Spleen (tissue), 11 donors: Measurements from ENCODE around the gene DGAT2. TPM values are rescaled to one million over a fixed set of nuclear protein-coding genes. Genes with fewer than 3 reads are reported as not detected.

Experiments
- DNase-seq: peaks from one replicate; pipeline ENCODE4 v3.0.0-alpha.2; 2020
- H3K27ac ChIP-seq, 8 donors: fragments of 200-600 bp; sonication (generic) in 7 of 8; 1 replicate in 4 of 8; 2 replicates in 4 of 8; pipeline versions ENCODE4 v1.5.0 to v1.8.0; 2016 to 2021; ENCODE audit warnings: inconsistent platforms in 4 of 8, mild to moderate bottlenecking in 4 of 8, moderate library complexity in 1 of 8
- H3K27me3 ChIP-seq, 7 donors: fragments of 200-600 bp; sonication (generic) in 6 of 7; replicated peaks in 1 of 7; 1 replicate in 4 of 7; 2 replicates in 3 of 7; pipeline versions ENCODE4 v1.5.0 to v1.8.0; 2016 to 2021; ENCODE audit warnings: inconsistent platforms in 3 of 7, mild to moderate bottlenecking in 1 of 7
- H3K36me3 ChIP-seq, 6 donors: fragments of 200-600 bp; sonication (generic) in 5 of 6; 1 replicate in 4 of 6; 2 replicates in 2 of 6; pipeline versions ENCODE4 v1.5.0 to v1.8.0; 2016 to 2021; ENCODE audit warnings: inconsistent platforms in 2 of 6
- H3K4me1 ChIP-seq, 6 donors: fragments of 200-600 bp; sonication (generic) in 5 of 6; 1 replicate in 3 of 6; 2 replicates in 3 of 6; pipeline versions ENCODE4 v1.5.0 to v1.8.0; 2016 to 2021; ENCODE audit warnings: inconsistent platforms in 3 of 6
- H3K4me3 ChIP-seq, 8 donors: fragments of 200-600 bp; sonication (generic) in 7 of 8; 1 replicate in 4 of 8; 2 replicates in 4 of 8; pipeline versions ENCODE4 v1.5.0 to v1.8.0; 2016 to 2021; ENCODE audit warnings: inconsistent platforms in 4 of 8, mild to moderate bottlenecking in 4 of 8, moderate library complexity in 2 of 8
- H3K9me3 ChIP-seq, 8 donors: fragments of 200-600 bp; sonication (generic) in 7 of 8; 1 replicate in 4 of 8; 2 replicates in 4 of 8; pipeline versions ENCODE4 v1.5.0 to v1.8.0; 2016 to 2021; ENCODE audit warnings: inconsistent platforms in 4 of 8
- POLR2A ChIP-seq, 3 donors: fragments of 450-650 bp; IDR thresholded peaks; one replicate each; pipeline ENCODE4 v1.5.1; 2017; ENCODE audit warnings: antibody characterized with exemption in 3 of 3, mild to moderate bottlenecking in 1 of 3
- POLR2AphosphoS5 ChIP-seq, 3 donors: sonication (generic); formaldehyde crosslinking; IDR thresholded peaks; one replicate each; pipeline ENCODE4 v1.5.1; 2017; ENCODE audit warnings: antibody characterized with exemption in 3 of 3
- WGBS, 5 donors: extraction: QIAGEN DNeasy Blood & Tissue Kit in 3 of 5; methylation state at CpG; one replicate each; pipeline versions ENCODE4 v1.1.5 to v1.1.7; 2013 to 2018; 5-methylcytosine and 5-hydroxymethylcytosine counted together
- intact Hi-C: fragments of 100-400 bp; cut with DNase I; formaldehyde crosslinking; loops from one replicate; pipeline ENCODE4 v1.15.0; 2023; ENCODE audit warnings: low total_unique reads
- polyA plus RNA-seq, 3 donors: library from polyadenylated mRNA; stranded (reverse); fragments of 200-250 nt; gene quantifications; one replicate each; pipeline ENCODE4 v1.2.1, GENCODE V29; 2013
- total RNA-seq, 7 donors: library from RNA; depleted of rRNA in 3 of 7; stranded (reverse); fragments of >200 nt in 3 of 7; fragmentation: NEBNext Ultra II Directional in 4 of 7; extraction: Animal tissue kit (Norgen Biotek cat#: 25700) in 4 of 7; gene quantifications; one replicate each; pipeline versions ENCODE4 v1.1.0 to v1.2.1, GENCODE V29; 2016 to 2021
- TF ChIP-seq, protein P1 (sequence below), 11 experiments: fragments of 200-600 bp in 7 of 11; fragments of 450-650 bp in 4 of 11; sonication (generic) in 4 of 11; IDR thresholded peaks in 8 of 11; conservative IDR thresholded peaks in 3 of 11; 1 replicate in 7 of 11; 2 replicates in 4 of 11; pipeline versions ENCODE4 v1.4.0 to v1.8.0; 2016 to 2021; ENCODE audit warnings: antibody characterized with exemption in 11 of 11, inconsistent platforms in 4 of 11, mild to moderate bottlenecking in 1 of 11
- donor health status: healthy with polysubstance abuse.
- donor health status: DM: no; HTN: no; CAD: no; lungs with moderate emphysema.
- donor health status: DM: no; HTN: no; CAD: no.
- donor health status: Bipolar disorder and iron deficiency.
- donor health status: healthy.
- donor health status: DM: no; HTN: no; CAD: no.
- donor health status: DM: yes; HTN: yes; CAD: no.

Gene DGAT2
- total and polyA plus RNA-seq, 10 donors = 3.5 to 71.7 (median 15.9) TPM

DNA sequence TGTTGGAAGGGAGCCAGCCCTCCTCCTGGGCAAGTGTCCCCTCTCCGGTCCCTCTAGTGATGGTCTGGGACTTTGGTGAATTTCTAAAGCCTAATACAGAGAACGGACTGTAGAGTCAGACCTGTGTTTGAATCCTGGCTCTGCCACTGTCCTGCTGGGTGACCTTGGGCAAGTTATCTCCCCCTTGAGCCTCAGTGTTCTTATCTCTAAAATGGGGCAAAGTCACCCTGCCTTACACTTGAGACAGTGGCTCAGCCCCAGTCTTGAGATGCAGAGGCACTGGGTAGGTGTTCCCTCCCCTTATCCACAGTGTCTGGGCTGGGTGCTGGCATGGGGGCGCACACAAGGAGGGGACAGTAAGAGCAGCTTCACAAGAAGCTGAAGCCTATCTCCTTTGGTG, 20.9 kb downstream of the DGAT2 start:
- intact Hi-C loops = no loop called here
- Histone ChIP-seq H3K9me3 (no peaks in the 10 kb centered on the region), H3K27ac (no peak overlapping the region), H3K36me3 (peaks cover 0 to 74% (median 0%) of the 10 kb centered on the region in 6 donors), H3K4me3 (no peak overlapping the region), H3K4me1 (no peaks in the 10 kb centered on the region), H3K27me3 (no peaks in the 10 kb centered on the region)
- 92 to 100% (median 94%) methylated on average over 1 to 3 of the region's 3 CpGs for WGBS, 5 donors
- peak; percentile 29 for DNase-seq
- TF ChIP-seq POLR2A (IDR thresholded peaks at IDR 0.05) (no peak), POLR2AphosphoS5 (IDR thresholded peaks at IDR 0.05) (no peak)
- TF ChIP-seq, protein P1, sequence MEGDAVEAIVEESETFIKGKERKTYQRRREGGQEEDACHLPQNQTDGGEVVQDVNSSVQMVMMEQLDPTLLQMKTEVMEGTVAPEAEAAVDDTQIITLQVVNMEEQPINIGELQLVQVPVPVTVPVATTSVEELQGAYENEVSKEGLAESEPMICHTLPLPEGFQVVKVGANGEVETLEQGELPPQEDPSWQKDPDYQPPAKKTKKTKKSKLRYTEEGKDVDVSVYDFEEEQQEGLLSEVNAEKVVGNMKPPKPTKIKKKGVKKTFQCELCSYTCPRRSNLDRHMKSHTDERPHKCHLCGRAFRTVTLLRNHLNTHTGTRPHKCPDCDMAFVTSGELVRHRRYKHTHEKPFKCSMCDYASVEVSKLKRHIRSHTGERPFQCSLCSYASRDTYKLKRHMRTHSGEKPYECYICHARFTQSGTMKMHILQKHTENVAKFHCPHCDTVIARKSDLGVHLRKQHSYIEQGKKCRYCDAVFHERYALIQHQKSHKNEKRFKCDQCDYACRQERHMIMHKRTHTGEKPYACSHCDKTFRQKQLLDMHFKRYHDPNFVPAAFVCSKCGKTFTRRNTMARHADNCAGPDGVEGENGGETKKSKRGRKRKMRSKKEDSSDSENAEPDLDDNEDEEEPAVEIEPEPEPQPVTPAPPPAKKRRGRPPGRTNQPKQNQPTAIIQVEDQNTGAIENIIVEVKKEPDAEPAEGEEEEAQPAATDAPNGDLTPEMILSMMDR (IDR thresholded peaks at IDR 0.05 in 8 of 11, conservative IDR thresholded peaks at IDR 0.05 in 3 of 11) = no peak

DNA sequence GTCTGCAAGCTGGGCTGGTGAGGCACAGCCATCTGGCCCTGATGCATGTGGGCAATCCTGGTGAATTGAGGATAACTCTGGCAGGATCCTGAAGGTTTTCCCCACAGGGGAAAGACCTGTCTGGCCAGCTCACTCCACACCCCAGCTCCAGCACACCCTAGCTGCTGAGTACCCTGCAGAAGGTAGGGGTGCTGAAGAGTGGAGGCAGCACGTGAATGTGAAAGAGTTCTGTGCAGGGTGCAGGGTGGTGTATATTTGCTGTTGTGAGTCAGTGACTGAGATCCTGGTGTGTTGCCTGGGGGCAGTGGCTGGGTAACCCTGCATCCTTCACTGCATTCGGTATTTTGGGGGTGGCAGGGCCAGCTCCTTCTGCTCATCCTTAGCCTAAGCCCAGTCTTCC, 22.4 kb downstream of the DGAT2 start:
- Histone ChIP-seq H3K4me3 (no peak overlapping the region), H3K27me3 (no peaks in the 10 kb centered on the region), H3K27ac (no peak overlapping the region), H3K9me3 (no peaks in the 10 kb centered on the region), H3K4me1 (no peaks in the 10 kb centered on the region), H3K36me3 (peaks cover 0 to 62% (median 0%) of the 10 kb centered on the region in 6 donors)
- 75 to 94% (median 83%) methylated on average over 1 to 2 of the region's 2 CpGs for WGBS, 5 donors
- intact Hi-C loops = no loop called here
- TF ChIP-seq, protein P1 (IDR thresholded peaks at IDR 0.05 in 8 of 11, conservative IDR thresholded peaks at IDR 0.05 in 3 of 11) = no peak
- TF ChIP-seq POLR2A (IDR thresholded peaks at IDR 0.05) (no peak), POLR2AphosphoS5 (IDR thresholded peaks at IDR 0.05) (no peak)
- DNase-seq = peak; percentile 40

DNA sequence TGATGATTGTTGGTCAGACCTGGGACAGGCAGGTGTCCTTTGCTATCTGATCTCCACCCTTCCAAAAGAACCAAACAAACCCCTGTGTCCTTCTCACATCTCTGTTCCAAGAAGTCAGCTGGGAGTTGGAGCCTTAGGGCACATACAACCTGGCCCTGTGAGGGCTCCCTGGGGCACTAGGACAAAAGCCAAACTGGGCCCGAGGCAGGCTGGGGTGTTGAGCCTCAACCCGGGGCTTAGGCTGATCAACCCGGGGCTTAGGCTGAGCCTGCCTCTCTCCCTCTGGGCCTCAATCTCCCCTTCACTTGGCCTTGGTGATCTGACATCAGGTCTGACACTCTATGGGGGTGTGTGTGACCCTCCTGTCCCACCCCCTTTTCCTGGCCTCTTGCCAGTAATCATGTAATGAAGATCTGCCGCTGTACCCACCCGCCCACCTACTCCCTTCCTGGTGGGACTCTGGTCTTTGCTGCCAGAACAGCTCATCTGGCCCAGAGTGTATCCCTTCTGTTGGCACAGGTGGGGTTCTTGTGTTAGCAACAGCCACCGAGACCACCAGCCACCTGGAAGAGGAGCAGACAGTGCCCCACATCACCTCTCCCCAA, 23.7 kb downstream of the DGAT2 start:
- no peak overlapping the region for H3K4me3 ChIP-seq
- peak; percentile 51 for DNase-seq
- 91 to 98% (median 96%) methylated on average over 6 of the region's 6 CpGs for WGBS, 5 donors
- peaks cover 0 to 64% (median 0%) of the 10 kb centered on the region in 6 donors for H3K36me3 ChIP-seq
- H3K27ac ChIP-seq = no peak overlapping the region
- no peak for TF ChIP-seq POLR2AphosphoS5 (IDR thresholded peaks at IDR 0.05)
- TF ChIP-seq POLR2A (IDR thresholded peaks at IDR 0.05) = no peak
- TF ChIP-seq, protein P1 (IDR thresholded peaks at IDR 0.05 in 8 of 11, conservative IDR thresholded peaks at IDR 0.05 in 3 of 11) = no peak
- no peaks in the 10 kb centered on the region for H3K9me3 ChIP-seq
- no peaks in the 10 kb centered on the region for H3K4me1 ChIP-seq
- no peaks in the 10 kb centered on the region for H3K27me3 ChIP-seq
- intact Hi-C loops = no loop called here

DNA sequence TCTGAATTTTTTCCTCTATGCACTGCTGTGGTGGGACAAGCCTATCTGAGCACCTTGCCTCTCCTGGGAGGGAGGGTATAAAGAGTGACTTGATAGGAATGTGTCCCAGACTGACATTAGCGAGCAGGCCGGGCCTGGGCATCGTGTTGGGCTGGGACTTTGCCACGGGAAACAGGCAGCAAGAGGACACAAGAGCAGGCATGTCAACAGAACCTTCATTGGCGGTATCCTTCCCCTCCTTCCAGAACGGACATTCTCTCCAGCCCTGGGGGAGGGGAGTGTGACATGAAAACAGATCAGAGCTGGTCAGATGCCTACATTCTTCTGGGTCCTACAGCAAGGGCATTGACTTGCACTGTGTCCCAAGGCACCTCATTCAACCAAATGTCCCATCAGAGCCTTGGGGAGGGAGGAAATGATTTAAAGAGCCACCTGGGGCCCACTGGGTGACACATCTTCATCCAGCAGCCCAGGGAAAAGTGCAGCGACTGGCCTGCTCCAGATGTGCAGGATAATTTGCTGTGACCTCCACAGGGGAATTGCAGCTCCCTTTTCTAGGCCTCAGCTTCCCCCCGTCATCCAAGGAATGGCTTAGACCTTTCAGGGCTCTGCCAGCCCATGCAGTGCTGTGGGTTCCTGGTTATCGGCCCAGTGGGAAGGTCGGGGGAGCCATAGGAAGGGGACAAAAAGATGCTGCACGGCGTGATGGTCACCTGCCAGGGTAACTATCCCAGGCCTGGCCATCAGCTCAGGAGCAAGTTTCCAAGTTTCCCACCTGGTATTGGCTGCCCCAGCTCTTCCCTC, 24.6 kb downstream of the DGAT2 start:
- H3K4me3 ChIP-seq = no peak overlapping the region
- DNase-seq = no peak
- intact Hi-C loops = no loop called here
- TF ChIP-seq POLR2A (IDR thresholded peaks at IDR 0.05) = no peak
- TF ChIP-seq, protein P1 (IDR thresholded peaks at IDR 0.05 in 8 of 11, conservative IDR thresholded peaks at IDR 0.05 in 3 of 11) = no peak
- no peak for TF ChIP-seq POLR2AphosphoS5 (IDR thresholded peaks at IDR 0.05)
- 86 to 94% (median 90%) methylated on average over 12 of the region's 12 CpGs for WGBS, 5 donors
- H3K4me1 ChIP-seq = no peaks in the 10 kb centered on the region
- no peaks in the 10 kb centered on the region for H3K27me3 ChIP-seq
- peaks cover 0 to 64% (median 0%) of the 10 kb centered on the region in 6 donors for H3K36me3 ChIP-seq
- no peaks in the 10 kb centered on the region for H3K9me3 ChIP-seq
- no peak overlapping the region for H3K27ac ChIP-seq
